ENCODE data around the gene PKHD1. TPM values are rescaled to one million over a fixed set of nuclear protein-coding genes. Genes with fewer than 3 reads are reported as not detected.

PKHD1 gene
- total RNA-seq, 2 donors from 2014 or later: 0.14 TPM; not detected in 1

DNA sequence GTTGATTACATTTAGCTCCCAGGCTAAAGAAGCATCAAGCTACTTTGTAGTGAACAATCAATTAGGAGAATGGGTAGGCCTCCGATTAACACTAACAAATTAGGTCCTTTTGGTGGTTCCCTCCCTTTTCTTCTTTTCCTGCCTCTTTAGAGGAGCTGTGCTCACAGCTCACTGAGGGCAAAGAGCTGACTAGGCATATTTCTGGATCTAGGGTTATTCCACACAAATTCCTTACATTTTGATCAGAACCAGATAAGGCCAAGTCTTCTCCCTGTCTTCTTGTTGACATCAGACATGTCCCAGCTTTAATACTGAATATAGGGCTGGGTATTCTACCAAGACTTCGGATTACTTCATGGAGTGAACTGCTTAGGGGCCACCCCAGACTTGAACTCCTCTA lies 119.1 kb downstream of the PKHD1 start:
- no peaks in the 10 kb centered on the region for H3K36me3 ChIP-seq
- no peaks in the 10 kb centered on the region for H3K27me3 ChIP-seq (replicated peaks; ENCODE audit: insufficient read depth)
- no peaks in the 10 kb centered on the region for H3K4me1 ChIP-seq (ENCODE audit: control insufficient read depth in 1 of 2, low read depth in 2 of 2)
- no peak overlapping the region for H3K27ac ChIP-seq
- no peak overlapping the region for H3K4me3 ChIP-seq
- ATAC-seq (ENCODE audit: insufficient number of reproducible peaks, low FRiP score, low read depth) (no peak), DNase-seq (ENCODE audit: low spot score) (no peak)
- H3K9me3 ChIP-seq: no peaks in the 10 kb centered on the region
- TF ChIP-seq, protein P1, sequence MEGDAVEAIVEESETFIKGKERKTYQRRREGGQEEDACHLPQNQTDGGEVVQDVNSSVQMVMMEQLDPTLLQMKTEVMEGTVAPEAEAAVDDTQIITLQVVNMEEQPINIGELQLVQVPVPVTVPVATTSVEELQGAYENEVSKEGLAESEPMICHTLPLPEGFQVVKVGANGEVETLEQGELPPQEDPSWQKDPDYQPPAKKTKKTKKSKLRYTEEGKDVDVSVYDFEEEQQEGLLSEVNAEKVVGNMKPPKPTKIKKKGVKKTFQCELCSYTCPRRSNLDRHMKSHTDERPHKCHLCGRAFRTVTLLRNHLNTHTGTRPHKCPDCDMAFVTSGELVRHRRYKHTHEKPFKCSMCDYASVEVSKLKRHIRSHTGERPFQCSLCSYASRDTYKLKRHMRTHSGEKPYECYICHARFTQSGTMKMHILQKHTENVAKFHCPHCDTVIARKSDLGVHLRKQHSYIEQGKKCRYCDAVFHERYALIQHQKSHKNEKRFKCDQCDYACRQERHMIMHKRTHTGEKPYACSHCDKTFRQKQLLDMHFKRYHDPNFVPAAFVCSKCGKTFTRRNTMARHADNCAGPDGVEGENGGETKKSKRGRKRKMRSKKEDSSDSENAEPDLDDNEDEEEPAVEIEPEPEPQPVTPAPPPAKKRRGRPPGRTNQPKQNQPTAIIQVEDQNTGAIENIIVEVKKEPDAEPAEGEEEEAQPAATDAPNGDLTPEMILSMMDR (IDR thresholded peaks at IDR 0.05): no peak

DNA sequence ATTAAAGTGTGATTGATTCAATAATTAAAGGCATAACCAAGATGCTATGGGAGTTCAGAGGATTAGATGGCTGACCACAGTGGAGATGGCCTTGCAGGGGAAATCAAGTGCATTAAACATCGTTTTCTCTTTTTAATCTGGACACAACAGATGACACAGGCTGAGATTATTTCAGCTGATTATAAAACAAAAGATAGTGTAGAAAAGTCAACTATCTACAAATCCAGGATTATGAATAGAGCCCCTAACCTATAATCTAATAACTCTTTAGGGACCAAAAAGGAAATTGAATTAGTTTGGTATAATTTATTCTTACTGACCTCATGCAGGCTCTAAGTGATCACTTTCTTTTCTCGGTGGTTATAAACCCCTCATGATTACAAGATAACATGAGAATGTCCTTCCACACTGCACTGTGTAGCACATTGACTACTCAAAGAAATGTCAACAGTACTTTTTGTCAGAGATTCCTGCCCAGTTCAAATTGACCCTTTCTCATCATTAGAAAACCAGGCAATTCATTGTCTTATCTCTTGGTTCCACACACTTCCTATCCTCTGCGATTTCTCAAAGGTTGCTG lies 122.1 kb downstream of the PKHD1 start:
- no peak for DNase-seq (ENCODE audit: low spot score)
- ATAC-seq (ENCODE audit: insufficient number of reproducible peaks, low FRiP score, low read depth): no peak
- Histone ChIP-seq H3K4me3 (no peak overlapping the region), H3K36me3 (no peaks in the 10 kb centered on the region), H3K4me1 (ENCODE audit: control insufficient read depth in 1 of 2, low read depth in 2 of 2) (no peaks in the 10 kb centered on the region), H3K27ac (no peak overlapping the region), H3K27me3 (replicated peaks; ENCODE audit: insufficient read depth) (no peaks in the 10 kb centered on the region), H3K9me3 (no peaks in the 10 kb centered on the region)
- TF ChIP-seq, protein P1 (IDR thresholded peaks at IDR 0.05): no peak

- ATAC-seq (ENCODE audit: insufficient number of reproducible peaks, low FRiP score, low read depth) (no peak), DNase-seq (ENCODE audit: low spot score) (no peak)
- TF ChIP-seq, protein P1 (IDR thresholded peaks at IDR 0.05): no peak
- Histone ChIP-seq H3K27ac (no peak overlapping the region), H3K9me3 (no peaks in the 10 kb centered on the region), H3K27me3 (replicated peaks; ENCODE audit: insufficient read depth) (no peaks in the 10 kb centered on the region), H3K4me3 (no peak overlapping the region), H3K36me3 (no peaks in the 10 kb centered on the region), H3K4me1 (ENCODE audit: control insufficient read depth in 1 of 2, low read depth in 2 of 2) (no peaks in the 10 kb centered on the region)
Observed at GRCh38 chr6:51963980-51964379, 123.4 kb downstream of the PKHD1 start.

DNA sequence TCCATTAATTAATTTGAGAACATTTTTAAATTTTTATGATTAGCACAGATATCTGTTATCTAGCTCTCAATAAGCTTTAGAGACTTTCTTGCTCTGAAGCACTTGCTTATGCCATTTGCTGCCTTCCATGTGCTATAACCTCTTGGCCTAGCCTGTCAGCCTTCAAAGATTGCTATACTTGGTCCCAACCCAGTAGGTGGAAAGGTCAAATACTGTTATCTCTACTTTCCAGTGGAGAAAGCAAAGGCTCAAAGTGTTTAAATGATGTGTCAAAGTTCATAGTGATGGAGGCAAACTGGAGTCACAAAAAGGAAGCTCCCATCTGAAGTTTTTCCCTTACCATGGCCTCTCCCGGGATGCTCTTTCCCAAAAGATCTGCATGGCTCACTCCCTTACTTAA lies 125.1 kb downstream of the PKHD1 start:
- ATAC-seq (ENCODE audit: insufficient number of reproducible peaks, low FRiP score, low read depth) (no peak), DNase-seq (ENCODE audit: low spot score) (no peak)
- no peak overlapping the region for H3K4me3 ChIP-seq
- H3K27me3 ChIP-seq (replicated peaks; ENCODE audit: insufficient read depth): no peaks in the 10 kb centered on the region
- H3K4me1 ChIP-seq (ENCODE audit: control insufficient read depth in 1 of 2, low read depth in 2 of 2): no peaks in the 10 kb centered on the region
- H3K9me3 ChIP-seq: no peaks in the 10 kb centered on the region
- no peak overlapping the region for H3K27ac ChIP-seq
- H3K36me3 ChIP-seq: no peaks in the 10 kb centered on the region
- TF ChIP-seq, protein P1 (IDR thresholded peaks at IDR 0.05): no peak

DNA sequence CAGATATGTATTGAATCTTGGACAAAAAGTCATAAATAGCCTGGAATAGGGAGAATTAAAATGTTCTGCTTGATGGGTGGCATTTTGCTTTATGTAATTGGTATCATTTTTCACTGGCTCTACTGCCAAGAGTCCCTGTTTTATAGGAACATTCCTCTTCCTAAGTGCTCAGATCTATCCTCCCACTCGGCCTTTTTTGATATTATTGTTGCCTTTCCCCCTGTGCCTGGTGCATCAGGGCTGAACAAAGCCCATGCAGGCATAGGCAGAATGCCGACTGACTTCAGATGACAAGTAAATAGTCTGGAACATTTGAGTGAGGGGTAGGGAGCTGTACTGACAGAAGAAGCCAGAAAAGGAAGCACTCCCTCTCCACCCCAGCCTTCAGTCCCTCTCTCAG lies 127.0 kb downstream of the PKHD1 start:
- Histone ChIP-seq H3K36me3 (no peaks in the 10 kb centered on the region), H3K9me3 (no peaks in the 10 kb centered on the region), H3K27ac (no peak overlapping the region), H3K4me1 (ENCODE audit: control insufficient read depth in 1 of 2, low read depth in 2 of 2) (no peaks in the 10 kb centered on the region), H3K4me3 (no peak overlapping the region), H3K27me3 (replicated peaks; ENCODE audit: insufficient read depth) (no peaks in the 10 kb centered on the region)
- ATAC-seq (ENCODE audit: insufficient number of reproducible peaks, low FRiP score, low read depth) (no peak), DNase-seq (ENCODE audit: low spot score) (no peak)
- TF ChIP-seq, protein P1 (IDR thresholded peaks at IDR 0.05): no peak

All from thoracic aorta (tissue), 2 donors.